NB4 (cell line): Measurements from ENCODE around the gene KIDINS220.

Experiments
- MYC ChIP-seq: IDR thresholded peaks from 2 replicates; pipeline ENCODE4 v1.6.1; 2011; ENCODE audit warnings: low read depth, low read length
- POLR2A ChIP-seq: IDR thresholded peaks from 2 replicates; pipeline ENCODE4 v1.6.1; 2011; ENCODE audit warnings: mild to moderate bottlenecking; ENCODE audit not compliant: insufficient read length; ENCODE audit errors: extremely low read depth
- TF ChIP-seq, protein P1 (sequence below): IDR thresholded peaks from one replicate; pipeline ENCODE4 v1.5.1; 2012; ENCODE audit warnings: low read depth, low read length

- TF ChIP-seq, protein P1, sequence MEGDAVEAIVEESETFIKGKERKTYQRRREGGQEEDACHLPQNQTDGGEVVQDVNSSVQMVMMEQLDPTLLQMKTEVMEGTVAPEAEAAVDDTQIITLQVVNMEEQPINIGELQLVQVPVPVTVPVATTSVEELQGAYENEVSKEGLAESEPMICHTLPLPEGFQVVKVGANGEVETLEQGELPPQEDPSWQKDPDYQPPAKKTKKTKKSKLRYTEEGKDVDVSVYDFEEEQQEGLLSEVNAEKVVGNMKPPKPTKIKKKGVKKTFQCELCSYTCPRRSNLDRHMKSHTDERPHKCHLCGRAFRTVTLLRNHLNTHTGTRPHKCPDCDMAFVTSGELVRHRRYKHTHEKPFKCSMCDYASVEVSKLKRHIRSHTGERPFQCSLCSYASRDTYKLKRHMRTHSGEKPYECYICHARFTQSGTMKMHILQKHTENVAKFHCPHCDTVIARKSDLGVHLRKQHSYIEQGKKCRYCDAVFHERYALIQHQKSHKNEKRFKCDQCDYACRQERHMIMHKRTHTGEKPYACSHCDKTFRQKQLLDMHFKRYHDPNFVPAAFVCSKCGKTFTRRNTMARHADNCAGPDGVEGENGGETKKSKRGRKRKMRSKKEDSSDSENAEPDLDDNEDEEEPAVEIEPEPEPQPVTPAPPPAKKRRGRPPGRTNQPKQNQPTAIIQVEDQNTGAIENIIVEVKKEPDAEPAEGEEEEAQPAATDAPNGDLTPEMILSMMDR: no peak
- TF ChIP-seq POLR2A (no peak), MYC (no peak)
Measured at GRCh38 chr2:8740136-8740535, 97.3 kb downstream of the KIDINS220 start.
